Measurements from ENCODE around the gene GINS1.

GINS1 gene

DNA sequence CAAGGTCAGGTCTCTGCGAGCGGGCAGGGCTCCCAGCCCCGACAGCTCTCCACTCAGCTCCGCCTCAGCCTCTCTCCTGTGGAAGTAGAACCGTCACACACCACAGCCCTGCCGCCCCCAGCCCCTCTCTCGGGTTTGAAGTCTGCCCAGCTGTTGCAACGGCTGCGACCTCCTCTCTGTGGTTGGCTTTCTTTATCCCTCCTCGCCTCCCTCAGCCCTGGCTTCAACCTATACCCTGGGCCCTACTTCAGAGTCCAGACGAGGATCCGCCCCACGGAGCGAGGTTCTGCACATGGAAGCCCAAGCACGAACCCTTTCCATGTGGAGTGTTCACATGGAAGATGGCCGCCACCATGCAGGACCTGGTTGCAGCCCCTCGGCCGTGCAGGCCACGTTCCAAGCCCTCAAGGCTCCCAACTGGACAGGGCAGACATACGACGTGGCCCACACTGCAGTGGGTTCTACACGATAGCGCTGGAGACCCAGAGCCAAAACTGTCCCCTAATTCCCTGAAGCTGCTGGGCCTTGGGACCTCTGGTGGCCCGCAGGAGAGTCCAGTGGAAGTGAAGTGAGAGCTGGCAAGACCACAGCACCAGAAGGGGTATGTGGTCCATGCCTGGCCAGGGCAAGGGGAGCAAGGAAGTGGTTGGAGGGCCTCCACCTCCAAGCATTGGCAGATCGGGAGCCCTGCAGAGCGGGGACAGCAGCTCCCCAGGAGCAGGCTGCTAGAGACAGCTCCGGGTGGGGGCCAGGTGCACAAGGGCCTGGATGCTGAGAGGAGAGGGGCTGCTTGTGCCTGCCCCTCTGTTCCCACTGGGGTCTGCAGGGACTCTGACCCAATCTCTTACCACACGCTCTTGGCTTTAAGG, 69.8 kb downstream of the GINS1 start:
- no peak for DNase-seq

DNA sequence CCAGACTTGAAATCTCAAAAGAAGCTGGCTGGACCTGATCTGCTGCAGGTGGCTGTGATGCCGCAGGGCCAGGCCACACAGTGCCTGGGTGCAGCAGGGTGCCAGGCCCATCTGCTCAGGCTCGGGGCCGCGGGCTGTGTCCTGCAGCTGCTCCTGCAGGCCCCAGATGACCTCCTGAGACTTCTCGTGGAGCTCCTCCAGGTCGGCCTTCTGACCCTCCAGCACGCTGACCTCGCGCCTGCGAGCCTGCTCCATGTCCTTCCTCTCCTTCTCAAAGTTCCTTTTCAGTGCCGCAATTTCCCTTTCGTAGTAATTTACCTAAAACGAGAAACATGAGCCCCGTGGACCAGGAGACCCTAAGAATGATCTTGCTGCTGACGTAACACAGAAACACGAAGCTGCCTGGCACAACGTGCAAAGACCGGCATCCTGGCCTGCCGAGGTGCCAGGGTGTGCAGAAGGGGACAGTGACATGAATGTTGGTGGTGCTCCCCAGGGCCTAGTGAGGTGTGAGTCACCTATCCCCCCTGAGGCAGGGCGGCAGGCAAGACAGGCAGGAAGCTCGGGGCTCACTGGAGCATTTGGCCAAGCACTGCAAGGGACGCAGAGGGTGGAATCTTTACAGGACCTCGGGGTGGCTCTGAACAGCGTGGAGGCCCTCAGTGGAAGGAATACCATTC, 71.6 kb downstream of the GINS1 start:
- DNase-seq, result no peak

DNA sequence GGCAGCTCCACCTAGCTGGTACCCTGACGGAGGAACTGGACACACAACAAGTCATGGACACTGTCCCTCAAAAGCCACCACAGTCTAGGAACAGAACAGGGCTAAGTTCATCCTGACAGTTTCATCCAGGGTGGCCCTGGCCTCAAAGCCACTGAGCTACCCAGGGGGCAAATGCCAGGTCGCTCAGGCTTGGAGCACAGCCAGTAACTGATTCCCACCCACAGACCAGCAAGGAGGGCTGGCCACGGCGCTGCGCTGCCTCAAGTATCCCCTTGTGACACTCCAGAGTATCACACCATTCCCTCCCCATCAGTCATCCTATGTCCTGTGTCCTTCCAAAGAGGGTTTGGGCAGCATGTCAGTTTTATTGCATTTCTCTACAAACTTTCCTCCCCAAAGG, 72.2 kb downstream of the GINS1 start:
- DNase-seq, result no peak

DNA sequence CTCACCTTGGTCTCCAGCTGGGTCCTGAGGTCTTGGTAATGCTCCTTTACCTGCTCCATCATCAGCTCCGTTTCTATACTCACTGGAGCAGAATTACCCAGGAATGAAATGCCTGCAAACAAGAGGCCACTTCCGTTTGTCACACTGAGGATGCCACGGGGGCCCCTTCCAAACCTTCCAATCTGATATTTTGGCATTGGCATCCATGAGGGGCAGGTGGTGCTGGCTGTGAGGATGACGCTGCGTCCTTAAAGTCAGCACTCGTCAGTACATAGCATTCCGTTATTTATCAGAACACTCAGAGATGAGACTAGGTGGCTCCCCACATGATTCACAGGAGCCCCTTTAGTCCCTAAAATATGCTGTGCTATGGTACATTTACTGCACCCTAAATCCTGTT, 72.7 kb downstream of the GINS1 start:
- no peak for DNase-seq

DNA sequence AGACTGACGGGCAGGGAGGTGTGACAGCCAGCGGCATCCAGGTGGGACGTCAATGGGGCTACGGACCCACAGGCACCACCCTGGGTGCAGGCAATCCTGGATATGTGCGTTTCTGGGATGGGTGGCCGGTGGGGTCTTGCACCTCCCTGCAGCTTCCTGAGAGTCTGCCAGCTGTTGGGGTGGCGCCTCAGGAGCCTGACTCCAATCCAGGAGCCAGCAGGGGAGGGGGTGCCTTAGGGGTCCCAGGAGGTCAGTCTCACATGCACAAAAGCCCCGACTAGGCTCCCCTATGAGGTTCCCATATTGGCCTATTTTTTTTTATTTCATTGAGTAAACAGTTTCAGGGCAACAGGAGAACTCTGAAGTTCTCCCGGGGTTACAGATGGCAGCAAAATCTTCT, 73.3 kb downstream of the GINS1 start:
- no peak for DNase-seq

DNA sequence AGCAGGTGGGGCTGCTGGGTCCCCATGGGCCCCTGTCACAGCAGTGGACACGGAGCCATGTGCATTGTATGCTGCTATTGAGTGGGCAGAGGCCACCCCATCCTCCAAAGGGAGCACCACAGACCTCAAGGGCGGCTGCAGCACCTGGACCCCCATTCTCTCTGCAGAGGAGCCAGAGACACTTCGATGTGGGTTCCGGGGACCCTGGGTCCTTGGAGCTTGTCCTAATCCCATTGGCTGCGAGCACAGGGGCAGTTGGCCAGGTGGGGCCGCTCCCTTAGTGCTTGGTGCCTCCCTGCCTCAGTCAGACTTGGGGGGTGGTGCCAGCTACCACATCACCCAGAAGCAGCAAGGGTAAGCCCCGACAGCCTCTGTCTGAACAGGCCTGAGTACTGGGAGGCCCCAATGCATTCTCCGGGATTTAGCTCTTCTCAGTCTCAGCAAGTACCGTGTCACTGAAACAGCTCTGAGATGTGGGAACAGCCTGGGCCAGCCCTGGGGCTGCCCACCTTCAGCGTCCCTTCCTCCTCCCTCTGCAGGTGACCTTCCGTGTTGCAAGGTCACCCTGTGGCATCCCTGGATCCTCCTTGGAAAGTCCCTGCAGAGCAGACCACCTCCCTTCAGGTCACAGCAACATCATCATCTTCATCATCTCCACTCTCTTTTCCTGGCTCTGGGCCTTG, 73.9 kb downstream of the GINS1 start:
- no peak for DNase-seq

DNA sequence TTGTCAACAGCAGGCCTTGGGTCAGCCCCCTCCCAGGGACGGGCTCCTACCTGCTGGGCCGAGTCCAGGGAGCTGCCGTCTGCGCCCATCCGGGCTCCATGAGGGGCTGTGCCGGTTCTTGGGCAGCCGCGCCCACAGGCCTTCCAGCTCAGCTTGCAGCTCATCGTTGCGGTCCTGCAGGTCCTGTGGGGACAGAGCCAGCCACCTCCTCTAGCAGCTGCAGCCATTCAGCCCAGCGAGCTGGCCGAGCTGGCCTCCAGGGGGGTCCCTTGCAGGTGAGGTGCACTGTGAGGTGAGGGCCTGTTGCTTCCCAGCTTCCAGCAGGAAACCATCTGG, 74.4 kb downstream of the GINS1 start:
- no peak for DNase-seq

DNA sequence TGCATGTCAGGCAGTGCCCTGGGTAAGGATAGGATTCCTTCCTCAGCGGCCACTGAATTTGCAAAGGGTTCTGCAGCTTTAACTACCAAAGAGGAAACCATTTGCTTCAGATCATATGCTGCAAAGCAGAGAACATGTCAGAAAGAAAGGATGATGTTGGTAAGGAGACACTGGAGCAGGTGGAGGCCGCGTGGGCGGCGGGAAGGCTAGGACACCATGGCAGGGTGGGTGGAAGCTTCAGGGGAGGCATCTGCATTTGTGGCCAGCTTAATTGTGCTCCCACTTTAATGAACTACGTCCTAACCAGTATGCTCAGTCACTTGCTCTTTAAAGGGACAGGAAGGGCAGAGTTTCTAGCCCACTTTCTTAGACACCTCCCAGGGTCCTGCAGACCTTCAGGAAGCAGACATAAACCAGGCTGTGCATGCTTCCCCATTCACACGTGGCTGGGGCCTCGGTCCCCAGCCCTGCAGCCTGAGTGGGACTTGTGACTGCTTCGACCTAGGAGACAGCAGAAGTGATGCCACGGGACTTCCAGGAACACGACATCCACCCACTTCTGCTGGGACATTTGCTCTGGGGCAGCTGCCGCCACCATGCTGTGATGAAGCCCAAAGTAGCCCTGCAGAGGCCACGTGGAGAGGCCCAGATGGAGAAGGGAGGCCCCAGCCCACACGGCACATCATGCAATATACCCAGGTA, 76.1 kb downstream of the GINS1 start:
- DNase-seq, result no peak

DNA sequence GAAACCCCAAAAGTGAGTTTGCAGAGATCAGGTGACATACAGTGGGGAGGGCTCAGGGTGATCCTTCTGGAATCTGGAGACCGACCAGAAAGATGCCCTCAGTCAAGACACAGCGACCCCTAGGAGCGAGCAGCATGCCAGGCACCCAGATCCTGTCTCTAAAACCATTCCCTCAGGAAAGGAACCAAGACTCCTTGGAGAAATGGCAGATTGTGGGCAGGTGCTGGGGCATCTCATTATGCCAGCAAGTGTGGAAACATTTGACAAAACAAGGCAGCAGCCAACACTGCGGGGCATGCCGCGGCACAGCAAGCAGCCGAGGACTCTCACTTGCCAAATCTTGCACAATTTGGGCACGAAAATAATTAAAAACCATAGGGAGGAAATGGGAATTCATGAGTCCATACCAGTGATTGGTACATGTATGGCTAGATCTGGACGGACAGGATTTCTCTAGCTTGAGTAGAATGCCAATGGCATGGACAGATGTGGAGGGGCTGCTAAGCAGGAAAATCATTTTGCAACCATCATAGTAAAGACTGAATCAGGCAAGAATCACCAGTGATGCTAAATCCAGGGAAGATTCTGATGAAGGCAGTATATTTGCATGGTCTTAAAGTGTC, 76.9 kb downstream of the GINS1 start:
- no peak for DNase-seq

DNA sequence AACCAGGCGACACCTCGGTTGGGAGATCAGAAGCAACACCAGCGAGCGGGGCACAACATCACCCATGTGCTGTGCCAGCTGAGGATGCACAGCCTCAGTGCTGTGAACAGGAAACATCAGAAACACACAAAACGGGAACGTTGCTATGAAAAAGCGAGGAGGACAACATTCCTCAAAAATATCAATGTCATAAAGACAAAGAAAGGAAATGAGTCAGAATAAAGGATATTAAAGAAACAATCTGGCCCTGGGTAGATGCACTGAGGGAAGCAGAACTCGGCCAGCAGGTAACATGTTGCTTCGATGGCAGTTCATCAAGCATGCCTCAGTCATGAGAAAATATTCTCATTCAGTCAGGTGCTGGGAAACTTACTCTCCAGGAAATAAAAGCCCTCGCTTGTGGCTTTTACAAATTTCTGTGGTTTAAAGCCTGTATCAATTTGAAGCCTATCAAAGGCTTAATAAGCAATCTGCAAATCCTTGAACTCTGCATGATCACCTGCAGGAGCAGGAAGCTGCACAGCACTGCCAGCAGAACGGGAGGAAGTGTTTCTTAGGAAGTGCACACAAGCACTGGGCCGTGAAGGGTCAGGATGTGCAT, 77.5 kb downstream of the GINS1 start:
- no peak for DNase-seq

DNA sequence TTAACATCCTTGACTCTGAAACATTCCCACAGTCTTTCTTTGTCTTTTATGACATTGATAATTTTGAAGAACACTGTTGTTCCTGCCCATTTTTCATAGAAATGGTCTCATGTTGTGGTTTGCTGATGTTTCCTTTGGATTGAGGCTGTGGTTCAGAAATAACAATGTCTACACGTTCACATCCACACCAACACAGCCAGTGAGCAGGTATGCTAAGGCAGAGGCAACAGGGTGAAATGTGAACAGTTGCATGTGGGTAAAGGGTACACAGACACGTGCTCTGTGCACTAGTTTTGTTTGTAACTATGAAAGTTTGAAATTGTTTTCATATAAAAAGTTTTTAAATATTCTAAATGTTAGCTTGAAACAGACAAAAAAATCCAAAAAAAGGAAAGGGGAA, 78.4 kb downstream of the GINS1 start:
- DNase-seq, result no peak

DNA sequence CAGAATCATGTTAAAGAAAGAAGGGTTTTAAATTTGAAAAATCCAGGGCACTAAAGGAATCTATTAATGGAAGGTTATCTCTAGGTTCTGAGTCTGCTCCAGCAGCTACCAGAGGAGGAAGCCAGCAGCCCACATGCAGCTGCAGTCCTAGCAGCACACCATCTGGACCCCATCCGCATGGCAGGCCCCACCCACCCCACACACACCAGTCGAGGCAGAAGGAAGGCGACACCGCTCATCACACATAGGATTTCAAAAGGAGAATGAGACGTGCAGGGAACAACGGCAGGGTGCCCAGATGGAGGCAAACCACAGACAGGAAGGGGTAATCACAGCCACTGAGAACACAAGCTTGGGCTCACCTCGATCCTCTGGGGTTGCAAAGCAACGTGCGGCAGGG, 78.9 kb downstream of the GINS1 start:
- DNase-seq, result no peak

DNA sequence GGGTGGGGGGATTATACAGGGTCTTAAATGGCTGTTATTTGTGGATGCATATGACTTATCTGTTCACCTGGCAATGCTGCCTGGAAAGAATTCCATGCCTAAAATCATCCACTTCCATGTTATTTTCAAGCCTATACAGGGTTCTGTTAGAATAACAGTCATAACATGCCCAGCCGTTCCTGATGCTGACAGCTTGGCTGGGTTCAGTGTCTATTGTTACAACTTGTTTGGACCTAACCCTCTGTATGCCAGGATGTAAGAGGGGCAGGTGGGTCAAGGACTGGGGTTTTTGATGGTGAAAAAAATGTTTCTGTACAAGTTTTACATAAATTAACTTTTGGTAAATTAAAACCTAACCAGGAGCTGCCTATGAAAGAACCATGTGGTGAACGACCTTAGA, 79.8 kb downstream of the GINS1 start:
- DNase-seq, result no peak

DNA sequence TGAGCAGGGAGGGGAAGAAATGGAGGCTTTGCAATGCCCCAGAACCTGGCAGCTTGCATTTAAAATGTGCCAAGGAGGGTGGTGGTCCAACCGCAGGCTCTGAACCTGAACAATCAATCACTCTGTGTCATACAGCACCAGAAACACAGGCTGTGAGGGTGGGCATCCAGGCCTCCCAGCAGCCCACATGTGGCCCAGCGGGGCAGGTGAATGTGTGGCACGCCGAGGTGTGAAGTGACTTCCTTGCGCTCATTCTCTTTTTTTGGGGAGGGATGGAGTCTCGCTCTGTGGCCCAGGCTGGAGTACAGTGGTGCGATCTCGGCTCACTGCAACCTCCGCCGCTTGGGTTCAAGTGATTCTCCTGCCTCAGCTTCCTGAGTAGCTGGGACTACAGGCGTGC, 80.5 kb downstream of the GINS1 start:
- DNase-seq, result no peak

DNA sequence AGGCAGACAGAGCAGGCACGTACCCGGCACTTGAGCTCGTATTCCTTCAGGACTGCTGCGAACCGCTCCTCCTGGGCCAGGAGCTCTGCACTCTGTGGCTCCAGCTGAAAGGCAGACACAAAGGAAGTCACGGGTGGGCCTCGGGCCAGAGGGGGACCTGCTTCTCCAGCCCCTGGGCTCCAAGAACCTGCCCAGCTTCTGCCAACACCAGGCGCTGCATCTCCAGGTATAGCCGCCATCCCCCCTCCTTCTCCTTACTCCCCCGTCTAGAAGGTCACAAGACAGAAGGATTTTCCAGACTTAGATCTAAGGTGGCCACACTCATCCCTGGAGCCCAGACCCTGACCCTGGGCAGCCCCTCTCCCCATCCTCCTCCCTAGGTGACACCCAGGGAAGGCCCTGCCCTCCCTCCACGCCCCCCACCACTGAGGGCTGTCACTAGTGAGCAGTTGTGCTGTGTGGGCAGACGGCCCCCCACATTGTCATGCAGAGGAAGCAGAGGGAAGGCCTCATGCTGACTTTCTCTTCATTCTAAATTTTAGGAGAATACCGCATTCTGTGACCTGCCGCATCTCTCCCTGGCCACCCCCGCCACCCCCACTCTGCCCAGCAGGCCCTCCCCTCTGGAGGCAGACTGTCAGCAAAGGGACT, 81.9 kb downstream of the GINS1 start:
- DNase-seq, result no peak

DNA sequence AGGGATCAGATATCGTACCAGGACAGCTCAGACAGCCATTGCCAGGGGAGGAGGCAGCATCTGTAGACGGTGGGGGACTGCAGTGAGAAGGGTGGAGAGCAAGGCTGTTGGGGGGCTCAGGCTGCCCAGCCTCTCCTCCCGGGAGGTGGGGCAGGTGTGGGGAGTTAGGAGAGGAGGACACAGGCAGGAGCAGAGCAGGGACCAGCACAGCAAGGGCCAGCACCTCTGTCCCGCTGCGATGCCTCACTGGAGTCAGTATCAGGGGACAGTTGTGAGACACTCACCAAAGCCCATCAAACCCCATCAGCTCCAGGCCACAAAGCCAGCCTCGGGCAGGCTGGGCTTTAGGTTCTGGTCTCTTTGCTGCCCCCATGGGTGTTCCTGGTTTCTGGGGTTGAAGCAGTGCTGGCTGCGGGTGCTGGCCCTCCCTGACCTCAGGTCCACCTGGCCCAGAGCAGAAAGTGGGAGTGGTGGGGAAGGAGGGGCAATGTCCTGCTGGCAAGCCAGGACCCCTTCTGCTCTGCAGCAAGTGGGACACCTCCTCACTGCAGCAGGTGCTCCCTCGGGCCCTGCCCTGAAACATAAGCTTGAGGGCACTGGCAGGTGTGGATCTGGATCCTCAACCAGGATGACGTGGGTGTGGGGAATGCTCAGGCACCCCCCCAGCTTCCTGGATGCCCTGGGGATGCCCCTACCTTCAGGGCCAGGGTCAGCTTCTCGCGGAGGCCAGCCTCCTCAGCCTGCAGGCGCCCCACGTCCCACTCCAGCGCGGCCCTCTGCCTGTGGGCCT, 83.4 kb downstream of the GINS1 start:
- no peak for DNase-seq

DNA sequence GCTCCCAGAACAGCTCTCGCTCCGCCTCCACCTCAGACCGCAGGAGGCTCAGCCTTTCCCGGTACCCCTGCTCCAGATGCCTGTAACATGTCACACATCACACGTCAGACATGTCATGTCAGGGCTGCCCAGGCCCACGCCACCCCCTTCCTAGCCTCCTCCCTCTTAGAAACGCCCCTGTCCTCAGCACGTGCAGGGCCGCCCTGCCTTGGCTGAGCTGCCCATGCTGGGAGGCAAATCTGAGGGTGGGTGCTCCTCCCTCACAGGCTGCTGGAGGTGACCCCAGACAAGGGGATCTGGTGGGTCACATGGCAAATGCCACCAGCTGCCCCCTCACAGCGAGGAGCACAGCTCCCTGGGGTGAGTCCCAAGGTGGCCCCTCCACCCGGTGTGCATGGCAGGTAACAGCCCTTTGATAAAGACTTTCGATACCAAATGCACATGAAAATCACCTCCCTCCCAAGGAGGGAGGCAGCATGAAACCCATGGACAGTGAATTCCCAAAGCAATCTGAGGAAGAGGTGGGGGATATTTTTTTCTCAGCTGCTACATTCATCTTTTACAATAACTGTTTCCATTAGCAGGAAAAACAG, 84.1 kb downstream of the GINS1 start:
- DNase-seq, result no peak

DNA sequence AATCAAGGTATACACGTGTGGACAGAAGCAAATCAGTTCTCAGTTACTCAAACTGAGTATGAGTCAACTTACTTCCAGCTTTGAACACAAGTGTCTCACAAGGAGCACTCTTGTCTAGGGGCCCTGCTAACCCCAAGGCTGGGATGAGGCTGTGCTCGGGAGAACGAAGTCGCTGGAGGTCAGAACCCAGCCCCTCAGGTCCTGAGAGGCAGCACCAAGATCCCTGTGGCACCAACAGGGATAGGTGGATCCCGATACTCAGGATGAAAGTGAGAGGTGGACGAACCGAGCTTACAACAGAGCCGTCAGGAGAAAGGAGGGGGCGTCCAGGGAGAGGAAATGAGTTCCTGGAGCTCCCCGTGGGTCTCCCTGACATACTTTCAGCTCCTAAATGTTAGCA, 85.7 kb downstream of the GINS1 start:
- DNase-seq, result no peak

DNA sequence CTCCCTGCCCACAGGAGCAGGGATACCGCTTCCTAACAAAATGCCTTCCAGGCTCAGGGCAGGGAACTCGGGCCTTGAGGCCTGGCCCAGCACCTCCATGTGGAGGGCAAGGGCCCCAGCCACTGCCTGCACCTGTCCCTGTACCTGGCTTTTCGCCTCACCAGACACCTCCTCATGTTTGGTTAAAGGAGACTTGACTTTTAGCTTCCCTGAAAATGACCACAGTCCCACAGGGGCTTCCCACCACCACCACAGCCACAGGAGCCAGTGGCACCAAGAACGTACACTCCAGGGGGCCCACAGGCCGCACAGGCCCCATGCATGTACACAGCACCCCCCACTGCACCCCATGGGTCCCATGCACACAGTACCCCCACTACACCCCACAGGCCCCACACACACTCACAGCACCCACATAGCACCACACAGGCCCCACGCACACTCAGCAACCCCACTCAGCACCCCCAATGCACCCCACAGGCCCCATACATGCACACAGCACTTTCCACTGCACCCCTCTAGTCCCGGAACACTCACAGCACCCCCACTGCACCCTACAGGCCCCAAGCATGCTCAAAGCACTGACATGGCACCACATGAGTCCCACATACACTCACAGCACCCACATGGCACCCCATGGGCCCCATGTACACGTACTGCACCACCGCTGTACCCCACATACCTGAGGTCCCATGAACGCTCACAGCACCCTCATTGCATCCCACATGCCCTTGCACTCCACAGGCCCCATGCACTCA, 86.5 kb downstream of the GINS1 start:
- no peak for DNase-seq

Measured in activated gamma-delta T cell (primary cell).